H9 (cell line): ENCODE measurements around the gene RAET1G. TPM values are rescaled to one million over a fixed set of nuclear protein-coding genes. Genes with fewer than 3 reads are reported as not detected.

ENCODE experiments used
- DNase-seq: peaks from one replicate; pipeline ENCODE4 v3.0.0-alpha.2; 2017
- H2AFZ ChIP-seq: one replicate; pipeline ENCODE4 v1.6.1; 2013; ENCODE audit warnings: mild to moderate bottlenecking, low read length, control low read depth, moderate library complexity
- H2AK5ac ChIP-seq: 2 replicates; pipeline ENCODE4 v1.6.1; 2013; ENCODE audit warnings: low read length, control low read depth, mixed read lengths; ENCODE audit not compliant: insufficient read length
- H2BK120ac ChIP-seq: one replicate; pipeline ENCODE4 v1.6.1; 2013; ENCODE audit warnings: low read depth, mild to moderate bottlenecking, low read length, control low read depth, inconsistent platforms; ENCODE audit not compliant: poor library complexity, severe bottlenecking
- H2BK12ac ChIP-seq: 2 replicates; pipeline ENCODE4 v1.6.1; 2013; ENCODE audit warnings: low read length, control low read depth, mixed read lengths, low read depth; ENCODE audit not compliant: insufficient read length
- H2BK15ac ChIP-seq: 2 replicates; pipeline ENCODE4 v1.6.1; 2013; ENCODE audit warnings: low read depth, low read length, control low read depth
- H2BK20ac ChIP-seq: one replicate; pipeline ENCODE4 v1.6.1; 2013; ENCODE audit warnings: low read depth, mild to moderate bottlenecking, low read length, control low read depth, inconsistent platforms; ENCODE audit not compliant: poor library complexity, severe bottlenecking
- H2BK5ac ChIP-seq: 2 replicates; pipeline ENCODE4 v1.6.1; 2013; ENCODE audit warnings: low read length, control low read depth, mixed read lengths; ENCODE audit not compliant: insufficient read length
- H3K14ac ChIP-seq: 2 replicates; pipeline ENCODE4 v1.6.1; 2013; ENCODE audit warnings: low read length, control low read depth; ENCODE audit not compliant: insufficient read depth
- H3K18ac ChIP-seq: 2 replicates; pipeline ENCODE4 v1.6.1; 2013; ENCODE audit warnings: low read depth, mild to moderate bottlenecking, mixed read lengths, low read length, control low read depth; ENCODE audit not compliant: insufficient read length
- H3K23ac ChIP-seq: 2 replicates; pipeline ENCODE4 v1.6.1; 2013; ENCODE audit warnings: low read length, control low read depth, mixed read lengths, low read depth; ENCODE audit not compliant: insufficient read length
- H3K23me2 ChIP-seq: 2 replicates; pipeline ENCODE4 v1.6.1; 2013; ENCODE audit warnings: low read depth, mild to moderate bottlenecking, mixed read lengths, low read length, control low read depth; ENCODE audit not compliant: insufficient read length, poor library complexity, severe bottlenecking
- H3K27ac ChIP-seq: 2 replicates; pipeline ENCODE4 v1.5.1; 2013; ENCODE audit warnings: low read length, control low read depth, mixed read lengths, low read depth; ENCODE audit not compliant: insufficient read length
- H3K27me3 ChIP-seq: 2 replicates; pipeline ENCODE4 v1.6.1; 2013; ENCODE audit warnings: low read length, control low read depth, inconsistent platforms; ENCODE audit not compliant: insufficient read depth
- H3K4ac ChIP-seq: 2 replicates; pipeline ENCODE4 v1.6.1; 2013; ENCODE audit warnings: low read depth, mild to moderate bottlenecking, control low read depth, inconsistent platforms, low read length, moderate library complexity
- H3K4me1 ChIP-seq: 2 replicates; pipeline ENCODE4 v1.6.1; 2013; ENCODE audit warnings: low read length, control low read depth, inconsistent platforms; ENCODE audit not compliant: insufficient read depth
- H3K4me2 ChIP-seq: 2 replicates; pipeline ENCODE4 v1.6.1; 2013; ENCODE audit warnings: low read length, control low read depth, mixed read lengths; ENCODE audit not compliant: insufficient read length, insufficient read depth
- H3K56ac ChIP-seq: 2 replicates; pipeline ENCODE4 v1.6.1; 2013; ENCODE audit warnings: low read depth, mild to moderate bottlenecking, mixed read lengths, low read length, control low read depth; ENCODE audit not compliant: insufficient read length
- H3K79me1 ChIP-seq: 2 replicates; pipeline ENCODE4 v1.6.1; 2013; ENCODE audit warnings: low read depth, mild to moderate bottlenecking, moderate library complexity, low read length, control low read depth, inconsistent platforms; ENCODE audit not compliant: insufficient read depth, poor library complexity, severe bottlenecking
- H3K79me2 ChIP-seq: 2 replicates; pipeline ENCODE4 v1.6.1; 2013; ENCODE audit warnings: low read length, control low read depth, inconsistent platforms; ENCODE audit not compliant: insufficient read depth
- H3K9ac ChIP-seq: 2 replicates; pipeline ENCODE4 v1.6.1; 2013; ENCODE audit warnings: low read length, control low read depth, mixed read lengths; ENCODE audit not compliant: insufficient read length; ENCODE audit errors: extremely low read depth
- H3K9me3 ChIP-seq: one replicate; pipeline ENCODE4 v1.6.1; 2013; ENCODE audit warnings: low read depth, low read length, inconsistent platforms; ENCODE audit not compliant: control insufficient read depth
- H3T11ph ChIP-seq: one replicate; pipeline ENCODE4 v1.6.1; 2013; ENCODE audit warnings: mild to moderate bottlenecking, low read length, control low read depth, inconsistent platforms
- H4K20me1 ChIP-seq: one replicate; pipeline ENCODE4 v1.6.1; 2013; ENCODE audit not compliant: control insufficient read depth, insufficient read length, insufficient read depth
- H4K5ac ChIP-seq: 2 replicates; pipeline ENCODE4 v1.6.1; 2013; ENCODE audit warnings: low read depth, mild to moderate bottlenecking, mixed read lengths, low read length, control low read depth; ENCODE audit not compliant: insufficient read length
- H4K8ac ChIP-seq: replicated peaks from 2 replicates; pipeline ENCODE4 v1.6.1; 2013; ENCODE audit warnings: low read length, control low read depth, mixed read lengths, low read depth; ENCODE audit not compliant: insufficient read length
- H4K91ac ChIP-seq: 2 replicates; pipeline ENCODE4 v1.6.1; 2013; ENCODE audit warnings: low read depth, mild to moderate bottlenecking, moderate library complexity, mixed read lengths, low read length, control low read depth; ENCODE audit not compliant: insufficient read length
- H3K27ac Mint-ChIP-seq, 3 experiments: 2 replicates in 2 of 3; 3 replicates in 1 of 3; pipeline ENCODE4 v1.8.0; 2020 to 2021; ENCODE audit warnings: mixed read lengths in 3 of 3, mild to moderate bottlenecking in 1 of 3, moderate library complexity in 1 of 3
- H3K27me3 Mint-ChIP-seq: 2 replicates; pipeline ENCODE4 v1.8.0; 2021; ENCODE audit warnings: low read depth, mild to moderate bottlenecking, moderate library complexity, mixed read lengths
- H3K36me3 Mint-ChIP-seq, 3 experiments: 2 replicates in 2 of 3; 3 replicates in 1 of 3; pipeline ENCODE4 v1.8.0; 2020 to 2021; ENCODE audit warnings: low read depth in 3 of 3, mixed read lengths in 3 of 3; ENCODE audit not compliant: insufficient read depth in 1 of 3
- H3K4me1 Mint-ChIP-seq, 2 experiments: 2 replicates each; pipeline ENCODE4 v1.8.0; 2020; ENCODE audit warnings: mixed read lengths in 2 of 2
- H3K4me3 Mint-ChIP-seq, 2 experiments: 2 replicates in 1 of 2; 3 replicates in 1 of 2; pipeline ENCODE4 v1.8.0; 2020 to 2021; ENCODE audit warnings: mild to moderate bottlenecking in 2 of 2, mixed read lengths in 2 of 2, moderate library complexity in 1 of 2
- H3K9me3 Mint-ChIP-seq, 2 experiments: 2 replicates in 1 of 2; 3 replicates in 1 of 2; pipeline ENCODE4 v1.8.0; 2020; ENCODE audit warnings: mild to moderate bottlenecking in 2 of 2, mixed read lengths in 2 of 2, moderate library complexity in 1 of 2
- WGBS: extraction: QIAGEN DNeasy Blood & Tissue Kit; methylation state at CpG from one replicate; pipeline ENCODE4 v1.1.7; 2013; ENCODE audit warnings: missing lambda C conversion rate, low lambda C conversion rate, mixed read lengths; ENCODE audit not compliant: insufficient read length; ENCODE audit errors: extremely low coverage; 5-methylcytosine and 5-hydroxymethylcytosine counted together
- total RNA-seq: library from RNA; stranded (reverse); gene quantifications from 2 replicates; pipeline ENCODE4 v1.2.1, GENCODE V29; 2021
- TF ChIP-seq, protein P1 (sequence below): fragments of 200-600 bp; sonication (generic); conservative IDR thresholded peaks from 3 replicates; pipeline ENCODE4 v1.8.0; 2021; ENCODE audit warnings: antibody characterized with exemption, mild to moderate bottlenecking

RAET1G gene
- total RNA-seq, 1 experiment from 2014 or later, result not detected

DNA sequence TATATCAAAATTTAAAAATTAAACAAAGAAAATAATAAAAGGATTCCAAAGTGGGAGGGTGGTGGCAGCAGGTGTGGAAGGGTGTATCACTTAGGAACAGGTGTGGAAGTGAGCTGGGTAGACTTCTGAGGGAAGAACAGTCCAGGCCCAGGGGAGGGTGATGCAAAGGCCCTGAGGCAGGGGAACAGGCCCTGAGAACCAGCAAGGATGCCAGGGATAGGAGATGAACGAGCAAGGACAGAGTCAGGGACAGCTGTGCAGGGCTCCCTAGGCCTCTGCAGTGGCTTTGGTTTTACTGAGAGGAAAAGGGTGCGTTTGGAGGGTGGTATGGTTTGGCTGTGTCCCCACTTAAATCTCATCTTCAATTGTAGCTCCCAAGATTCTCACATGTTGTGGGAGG lies 15.6 kb downstream of the RAET1G start:
- Histone ChIP-seq H4K8ac (no peak overlapping the region), H3K4me1 (no peaks in the 10 kb centered on the region), H4K91ac (no peak overlapping the region), H2AK5ac (no peak overlapping the region), H2AFZ (no peak overlapping the region), H3K23me2 (no peaks in the 10 kb centered on the region), H2BK5ac (no peak overlapping the region), H2BK20ac (no peak overlapping the region), H3T11ph (no peak overlapping the region), H3K79me2 (no peaks in the 10 kb centered on the region), H3K56ac (no peak overlapping the region), H3K9me3 (no peaks in the 10 kb centered on the region), H4K20me1 (no peaks in the 10 kb centered on the region), H3K14ac (no peak overlapping the region), H3K23ac (no peak overlapping the region), H2BK120ac (no peak overlapping the region), H3K4ac (no peak overlapping the region), H3K4me2 (no peak overlapping the region), H2BK15ac (no peak overlapping the region), H3K79me1 (no peaks in the 10 kb centered on the region), H3K9ac (no peak overlapping the region), H4K5ac (no peak overlapping the region), H2BK12ac (no peak overlapping the region), H3K27me3 (no peaks in the 10 kb centered on the region), H3K18ac (no peak overlapping the region), H3K27ac (no peak overlapping the region)
- Mint-ChIP-seq H3K27ac (no peak overlapping the region), H3K36me3 (peaks cover 5 to 7% (median 5%) of the 10 kb centered on the region in 3 experiments; a peak in 5 of 7 replicates), H3K27me3 (peaks cover 30% of the 10 kb centered on the region), H3K9me3 (peaks cover 31 to 40% of the 10 kb centered on the region in 2 experiments), H3K4me1 (peaks cover 0 to 7% of the 10 kb centered on the region in 2 experiments; a peak in 1 of 4 replicates), H3K4me3 (no peak overlapping the region)
- WGBS, result no CpG with 5 or more reads among the region's 2 CpGs
- DNase-seq, result no peak
- TF ChIP-seq, protein P1, sequence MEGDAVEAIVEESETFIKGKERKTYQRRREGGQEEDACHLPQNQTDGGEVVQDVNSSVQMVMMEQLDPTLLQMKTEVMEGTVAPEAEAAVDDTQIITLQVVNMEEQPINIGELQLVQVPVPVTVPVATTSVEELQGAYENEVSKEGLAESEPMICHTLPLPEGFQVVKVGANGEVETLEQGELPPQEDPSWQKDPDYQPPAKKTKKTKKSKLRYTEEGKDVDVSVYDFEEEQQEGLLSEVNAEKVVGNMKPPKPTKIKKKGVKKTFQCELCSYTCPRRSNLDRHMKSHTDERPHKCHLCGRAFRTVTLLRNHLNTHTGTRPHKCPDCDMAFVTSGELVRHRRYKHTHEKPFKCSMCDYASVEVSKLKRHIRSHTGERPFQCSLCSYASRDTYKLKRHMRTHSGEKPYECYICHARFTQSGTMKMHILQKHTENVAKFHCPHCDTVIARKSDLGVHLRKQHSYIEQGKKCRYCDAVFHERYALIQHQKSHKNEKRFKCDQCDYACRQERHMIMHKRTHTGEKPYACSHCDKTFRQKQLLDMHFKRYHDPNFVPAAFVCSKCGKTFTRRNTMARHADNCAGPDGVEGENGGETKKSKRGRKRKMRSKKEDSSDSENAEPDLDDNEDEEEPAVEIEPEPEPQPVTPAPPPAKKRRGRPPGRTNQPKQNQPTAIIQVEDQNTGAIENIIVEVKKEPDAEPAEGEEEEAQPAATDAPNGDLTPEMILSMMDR, result no peak
